T follicular helper cell (primary cell): ENCODE results near the gene CHL1.

Experiments used
- DNase-seq: peaks from one replicate; pipeline ENCODE4 v3.0.0-alpha.2; 2020; ENCODE audit warnings: low read depth
- total RNA-seq, 2 experiments: gene quantifications; one replicate each; lab custom pipeline; 2026; lab: John Stamatoyannopoulos, UW

CHL1 gene
- 0 to 0.06 reads per million in 2 experiments for total RNA-seq

GRCh38 chr3:196311-197148, at the start of gene CHL1:
TSS of gene CHL1 (plus strand) at chr3:196763. CDS start at chr3:319777, 123,014 bp downstream.
- no peak for DNase-seq

GRCh38 chr3:151614-152189, 44.9 kb upstream of the CHL1 start:
- DNase-seq: no peak

GRCh38 chr3:159974-160373, 36.6 kb upstream of the CHL1 start:
- no peak for DNase-seq

- no peak for DNase-seq
These were observed 30.5 kb upstream of the CHL1 start for GRCh38 chr3:166071-166470.

- DNase-seq: no peak
These were observed 29.8 kb upstream of the CHL1 start for GRCh38 chr3:166799-167198.

- DNase-seq: no peak
These were observed 22.7 kb upstream of the CHL1 start for GRCh38 chr3:173886-174285.

GRCh38 chr3:184976-185375, 11.6 kb upstream of the CHL1 start:
- no peak for DNase-seq

GRCh38 chr3:192215-192929, 4.2 kb upstream of the CHL1 start:
- no peak for DNase-seq

GRCh38 chr3:194001-194400, 2.6 kb upstream of the CHL1 start:
- DNase-seq: no peak

- no peak for DNase-seq
These were observed 2.1 kb upstream of the CHL1 start for GRCh38 chr3:194421-194820.

- DNase-seq: no peak
These were observed 897 bp upstream of the CHL1 start for GRCh38 chr3:195666-196065.

GRCh38 chr3:197149-197827, 725 bp downstream of the CHL1 start:
- DNase-seq: no peak

GRCh38 chr3:197828-198491, 1.4 kb downstream of the CHL1 start:
- DNase-seq: no peak

- no peak for DNase-seq
These were observed 3.3 kb downstream of the CHL1 start for GRCh38 chr3:199835-200234.

GRCh38 chr3:200758-201325, 4.3 kb downstream of the CHL1 start:
- no peak for DNase-seq

- no peak for DNase-seq
These were observed 7.5 kb downstream of the CHL1 start for GRCh38 chr3:204102-204501.

GRCh38 chr3:207973-208372, 11.4 kb downstream of the CHL1 start:
- DNase-seq: no peak

- DNase-seq: no peak
These were observed 14.1 kb downstream of the CHL1 start for GRCh38 chr3:210669-211068.

GRCh38 chr3:212432-212831, 15.9 kb downstream of the CHL1 start:
- DNase-seq: no peak

- DNase-seq: no peak
These were observed 20.7 kb downstream of the CHL1 start for GRCh38 chr3:217099-217813.

GRCh38 chr3:217948-218347, 21.4 kb downstream of the CHL1 start:
- DNase-seq: no peak
